Endodermal cell (in vitro differentiated cells): ENCODE results near the gene DUSP5. TPM values are rescaled to one million over a fixed set of nuclear protein-coding genes. Genes with fewer than 3 reads are reported as not detected.

Source experiments
- DNase-seq: peaks from one replicate; pipeline ENCODE4 v3.0.0-alpha.2; 2017
- H3K27ac ChIP-seq: 2 replicates; pipeline ENCODE4 v1.5.1; 2013; ENCODE audit warnings: mild to moderate bottlenecking, low read depth, low read length, moderate library complexity
- H3K27me3 ChIP-seq: 2 replicates; pipeline ENCODE4 v1.6.1; 2013; ENCODE audit warnings: mild to moderate bottlenecking, low read length, moderate library complexity; ENCODE audit not compliant: insufficient read depth, control insufficient read depth, poor library complexity, severe bottlenecking
- H3K36me3 ChIP-seq: 2 replicates; pipeline ENCODE4 v1.7.0; 2013; ENCODE audit warnings: mild to moderate bottlenecking, low read length, moderate library complexity; ENCODE audit not compliant: control insufficient read depth, insufficient read depth
- H3K4me1 ChIP-seq: one replicate; pipeline ENCODE4 v1.7.0; 2013; ENCODE audit warnings: low read length; ENCODE audit not compliant: control insufficient read depth, insufficient read depth
- H3K4me3 ChIP-seq: 2 replicates; pipeline ENCODE4 v1.5.1; 2013; ENCODE audit warnings: mild to moderate bottlenecking, low read length, moderate library complexity
- H3K9ac ChIP-seq: 2 replicates; pipeline ENCODE4 v1.6.1; 2013; ENCODE audit warnings: mild to moderate bottlenecking, low read length, moderate library complexity; ENCODE audit not compliant: poor library complexity, severe bottlenecking; ENCODE audit errors: extremely low read depth
- H3K9me3 ChIP-seq: 2 replicates; pipeline ENCODE4 v1.6.1; 2013; ENCODE audit warnings: mild to moderate bottlenecking, low read length, moderate library complexity; ENCODE audit not compliant: control insufficient read depth
- H3K27ac Mint-ChIP-seq: 2 replicates; pipeline ENCODE4 v1.8.0; 2020; ENCODE audit warnings: mixed read lengths
- H3K27me3 Mint-ChIP-seq: 2 replicates; pipeline ENCODE4 v1.8.0; 2021; ENCODE audit warnings: mild to moderate bottlenecking, mixed read lengths; ENCODE audit not compliant: insufficient read depth
- H3K36me3 Mint-ChIP-seq: 2 replicates; pipeline ENCODE4 v1.8.0; 2020; ENCODE audit warnings: low read depth, mixed read lengths
- H3K4me1 Mint-ChIP-seq: 2 replicates; pipeline ENCODE4 v1.8.0; 2020; ENCODE audit warnings: mixed read lengths
- H3K4me3 Mint-ChIP-seq: 2 replicates; pipeline ENCODE4 v1.8.0; 2020; ENCODE audit warnings: mild to moderate bottlenecking, moderate library complexity, mixed read lengths
- H3K9me3 Mint-ChIP-seq: 2 replicates; pipeline ENCODE4 v1.8.0; 2020; ENCODE audit warnings: mild to moderate bottlenecking, mixed read lengths
- CTCF ChIP-seq: fragments of 200-600 bp; sonication (generic); conservative IDR thresholded peaks from 2 replicates; pipeline ENCODE4 v1.5.0; 2021; ENCODE audit warnings: antibody characterized with exemption, mild to moderate bottlenecking
- WGBS, 2 experiments: methylation state at CpG; one replicate each; pipeline versions ENCODE4 v1.1.5 to v1.1.7; 2013; ENCODE audit warnings: missing lambda C conversion rate in 2 of 2, mixed read lengths in 1 of 2; ENCODE audit not compliant: insufficient coverage in 1 of 2, insufficient read length in 1 of 2; 5-methylcytosine and 5-hydroxymethylcytosine counted together
- total RNA-seq, 2 donors: library from RNA; stranded (reverse); fragmentation: NEBNext Ultra II Directional in 1 of 2; extraction: Animal tissue kit (Norgen Biotek cat#: 25700) in 1 of 2; gene quantifications; 2 replicates in 1 of 2; 3 replicates in 1 of 2; pipeline ENCODE4 v1.2.1, GENCODE V29; 2021

The DUSP5 gene
- total RNA-seq, 2 donors from 2014 or later, result 60.0 to 60.3 TPM

GRCh38 chr10:110486680-110487410, 10.9 kb upstream of the DUSP5 start:
- no peak for TF ChIP-seq CTCF
- peaks cover 21% of the 10 kb centered on the region for H3K4me1 ChIP-seq
- Mint-ChIP-seq H3K27ac (peak overlapping the region; percentile 78), H3K4me1 (peaks cover 45% of the 10 kb centered on the region), H3K9me3 (no peaks in the 10 kb centered on the region), H3K36me3 (no peaks in the 10 kb centered on the region), H3K27me3 (no peaks in the 10 kb centered on the region), H3K4me3 (no peak overlapping the region)
- 68 to 88% methylated on average over 7 to 11 of the region's 11 CpGs for WGBS, 2 experiments
- H3K27ac ChIP-seq, result no peak overlapping the region
- no peak for DNase-seq
- H3K9ac ChIP-seq, result no peak overlapping the region
- no peaks in the 10 kb centered on the region for H3K36me3 ChIP-seq
- H3K4me3 ChIP-seq, result no peak overlapping the region
- H3K9me3 ChIP-seq, result peaks cover 7% of the 10 kb centered on the region
- no peaks in the 10 kb centered on the region for H3K27me3 ChIP-seq

GRCh38 chr10:110487411-110488331, 10.0 kb upstream of the DUSP5 start:
- H3K27ac ChIP-seq, result no peak overlapping the region
- no peaks in the 10 kb centered on the region for H3K9me3 ChIP-seq
- H3K4me3 ChIP-seq, result no peak overlapping the region
- peaks cover 21% of the 10 kb centered on the region for H3K4me1 ChIP-seq
- H3K27me3 Mint-ChIP-seq, result no peaks in the 10 kb centered on the region
- no peaks in the 10 kb centered on the region for H3K9me3 Mint-ChIP-seq
- no peaks in the 10 kb centered on the region for H3K27me3 ChIP-seq
- H3K36me3 ChIP-seq, result no peaks in the 10 kb centered on the region
- TF ChIP-seq CTCF, result no peak
- H3K27ac Mint-ChIP-seq, result peak overlapping the region; percentile 78
- H3K4me3 Mint-ChIP-seq, result no peak overlapping the region
- no peak overlapping the region for H3K9ac ChIP-seq
- H3K4me1 Mint-ChIP-seq, result peaks cover 48% of the 10 kb centered on the region
- WGBS, 2 experiments, result 61 to 70% methylated on average over 3 to 6 of the region's 6 CpGs
- no peaks in the 10 kb centered on the region for H3K36me3 Mint-ChIP-seq
- DNase-seq, result peak; percentile 82

- DNase-seq, result no peak
- Histone ChIP-seq H3K9me3 (no peaks in the 10 kb centered on the region), H3K36me3 (no peaks in the 10 kb centered on the region), H3K4me1 (peaks cover 23% of the 10 kb centered on the region), H3K27me3 (no peaks in the 10 kb centered on the region), H3K9ac (no peak overlapping the region), H3K27ac (no peak overlapping the region), H3K4me3 (no peak overlapping the region)
- H3K36me3 Mint-ChIP-seq, result no peaks in the 10 kb centered on the region
- TF ChIP-seq CTCF, result no peak
- no peaks in the 10 kb centered on the region for H3K27me3 Mint-ChIP-seq
- H3K4me3 Mint-ChIP-seq, result no peak overlapping the region
- H3K4me1 Mint-ChIP-seq, result peaks cover 52% of the 10 kb centered on the region
- no peak overlapping the region for H3K27ac Mint-ChIP-seq
- 94 to 96% methylated on average over 4 of the region's 4 CpGs for whole genome bisulfite sequencing, 2 experiments
- no peaks in the 10 kb centered on the region for H3K9me3 Mint-ChIP-seq
Measured at GRCh38 chr10:110488332-110488681, 9.4 kb upstream of the DUSP5 start.
